OCI-LY3 (cell line): Measurements from ENCODE around the gene ICA1.

Experiments
- H2AFZ ChIP-seq: fragments of 200-600, 300-600 bp; shearing (Covaris generic); 2 replicates; pipeline ENCODE4 v1.6.0; 2014; ENCODE audit warnings: antibody characterized with exemption, low read depth, low read length
- H3K27ac ChIP-seq: fragments of 200-600, 300-600 bp; sonication (generic); 2 replicates; pipeline ENCODE4 v1.5.1; 2014; ENCODE audit warnings: mild to moderate bottlenecking, low read length, moderate library complexity, mixed read lengths
- H3K27me3 ChIP-seq: fragments of 200-600, 300-600 bp; sonication (generic); 2 replicates; pipeline ENCODE4 v1.6.1; 2014; ENCODE audit warnings: low read depth, low read length, mixed read lengths
- H3K36me3 ChIP-seq: fragments of 200-600, 300-600 bp; sonication (generic); replicated peaks from 2 replicates; pipeline ENCODE3; 2014; ENCODE audit warnings: low read depth, low read length, mixed read lengths
- H3K4me1 ChIP-seq: fragments of 300-600, 200-600 bp; sonication (generic); 2 replicates; pipeline ENCODE4 v1.6.1; 2014; ENCODE audit warnings: low read length, mixed read lengths
- H3K4me2 ChIP-seq: fragments of 200-600, 300-600 bp; sonication (generic); 2 replicates; pipeline ENCODE4 v1.6.1; 2014; ENCODE audit warnings: low read length, mixed read lengths
- H3K4me3 ChIP-seq: fragments of 300-600, 200-600 bp; sonication (generic); 2 replicates; pipeline ENCODE4 v1.5.1; 2014; ENCODE audit warnings: antibody characterized with exemption, mild to moderate bottlenecking, low read length, moderate library complexity
- H3K79me2 ChIP-seq: fragments of 300-600, 200-600 bp; shearing (Covaris generic); 2 replicates; pipeline ENCODE4 v1.6.1; 2014; ENCODE audit warnings: mild to moderate bottlenecking, low read length, mixed read lengths
- H3K9ac ChIP-seq: fragments of 300-600, 200-600 bp; shearing (Covaris generic); 2 replicates; pipeline ENCODE4 v1.6.0; 2014; ENCODE audit warnings: mild to moderate bottlenecking, low read length, moderate library complexity
- H3K9me3 ChIP-seq: fragments of 200-600, 300-600 bp; shearing (Covaris generic); 2 replicates; pipeline ENCODE4 v1.6.1; 2014; ENCODE audit warnings: low read length, mixed read lengths; ENCODE audit not compliant: insufficient read depth
- H4K20me1 ChIP-seq: fragments of 200-600, 300-600 bp; sonication (generic); 2 replicates; pipeline ENCODE4 v1.6.1; 2016; ENCODE audit warnings: low read length, mixed read lengths; ENCODE audit not compliant: insufficient read depth
- EZH2phosphoT487 ChIP-seq: fragments of 200-600 bp; shearing (Covaris generic); IDR thresholded peaks from 2 replicates; pipeline ENCODE4 v1.6.1; 2018; ENCODE audit warnings: antibody characterized with exemption, mixed run types, low read depth
- TF ChIP-seq, protein P1 (sequence below): fragments of 200-600, 300-600 bp; sonication (generic); IDR thresholded peaks from 2 replicates; pipeline ENCODE4 v1.5.1; 2014; ENCODE audit warnings: antibody characterized with exemption, low read length, low read depth

ICA1 gene

DNA sequence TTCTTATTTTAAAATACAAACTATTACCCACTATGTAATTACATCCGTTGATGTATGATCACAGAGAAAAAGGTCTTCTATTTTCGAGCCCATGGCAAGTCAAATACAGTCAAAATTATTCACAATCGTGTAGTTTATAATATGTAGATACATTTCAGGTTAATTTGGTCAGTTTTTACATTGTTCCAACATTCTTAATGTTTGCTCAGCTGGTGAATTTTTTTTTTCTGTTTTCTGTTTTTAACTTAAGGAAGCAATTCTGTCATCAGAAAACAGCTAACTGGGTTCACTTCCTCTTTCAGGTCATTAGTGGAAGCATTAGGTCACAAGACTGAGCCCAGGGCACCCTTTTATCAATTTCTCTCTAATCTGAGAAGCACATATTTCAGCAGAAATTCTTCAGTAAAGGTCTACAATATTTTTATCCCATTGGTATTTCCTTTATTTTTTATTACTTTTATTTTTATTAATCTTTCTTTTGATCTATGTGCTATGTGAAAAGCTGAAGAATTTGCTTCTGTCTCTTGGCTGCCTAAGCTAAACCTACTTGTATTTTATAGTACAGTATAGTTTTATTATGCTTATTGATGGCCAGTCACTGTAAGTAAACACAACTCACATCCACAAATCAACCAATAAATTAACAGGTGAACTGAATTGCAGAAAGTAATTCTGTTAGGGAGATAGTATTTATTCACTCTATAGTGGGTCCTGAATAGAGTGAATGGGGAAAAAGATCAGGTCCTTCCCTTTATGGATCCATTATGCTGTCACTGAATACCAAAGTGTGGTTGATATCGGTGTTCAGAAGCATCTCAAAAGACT lies 84.6 kb downstream of the ICA1 start:
- H3K4me1 ChIP-seq = peaks cover 46% of the 10 kb centered on the region
- 0 out of 2 replicates have a peak, but pooled peaks cover 5% of the 10 kb centered on the region for H3K27me3 ChIP-seq
- peak overlapping the region; percentile 55 for H3K9ac ChIP-seq
- no peaks in the 10 kb centered on the region for H3K9me3 ChIP-seq
- H3K27ac ChIP-seq = peak overlapping the region; percentile 74
- H3K4me3 ChIP-seq = peak overlapping the region; percentile 72
- H3K4me2 ChIP-seq = peak overlapping the region; percentile 91
- H2AFZ ChIP-seq = 0 out of 2 replicates have a peak overlapping the region, but pooled peaks have one; percentile 50
- H3K36me3 ChIP-seq = no peaks in the 10 kb centered on the region
- no peaks in the 10 kb centered on the region for H4K20me1 ChIP-seq
- no peak for TF ChIP-seq EZH2phosphoT487
- TF ChIP-seq, protein P1, sequence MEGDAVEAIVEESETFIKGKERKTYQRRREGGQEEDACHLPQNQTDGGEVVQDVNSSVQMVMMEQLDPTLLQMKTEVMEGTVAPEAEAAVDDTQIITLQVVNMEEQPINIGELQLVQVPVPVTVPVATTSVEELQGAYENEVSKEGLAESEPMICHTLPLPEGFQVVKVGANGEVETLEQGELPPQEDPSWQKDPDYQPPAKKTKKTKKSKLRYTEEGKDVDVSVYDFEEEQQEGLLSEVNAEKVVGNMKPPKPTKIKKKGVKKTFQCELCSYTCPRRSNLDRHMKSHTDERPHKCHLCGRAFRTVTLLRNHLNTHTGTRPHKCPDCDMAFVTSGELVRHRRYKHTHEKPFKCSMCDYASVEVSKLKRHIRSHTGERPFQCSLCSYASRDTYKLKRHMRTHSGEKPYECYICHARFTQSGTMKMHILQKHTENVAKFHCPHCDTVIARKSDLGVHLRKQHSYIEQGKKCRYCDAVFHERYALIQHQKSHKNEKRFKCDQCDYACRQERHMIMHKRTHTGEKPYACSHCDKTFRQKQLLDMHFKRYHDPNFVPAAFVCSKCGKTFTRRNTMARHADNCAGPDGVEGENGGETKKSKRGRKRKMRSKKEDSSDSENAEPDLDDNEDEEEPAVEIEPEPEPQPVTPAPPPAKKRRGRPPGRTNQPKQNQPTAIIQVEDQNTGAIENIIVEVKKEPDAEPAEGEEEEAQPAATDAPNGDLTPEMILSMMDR = no peak
- H3K79me2 ChIP-seq = no peaks in the 10 kb centered on the region

GRCh38 chr7:8176370-8177081 lies 85.4 kb downstream of the ICA1 start:
- H2AFZ ChIP-seq = 0 out of 2 replicates have a peak overlapping the region, but pooled peaks have one; percentile 50
- no peaks in the 10 kb centered on the region for H3K27me3 ChIP-seq
- no peaks in the 10 kb centered on the region for H3K9me3 ChIP-seq
- peak overlapping the region; percentile 91 for H3K4me2 ChIP-seq
- H3K79me2 ChIP-seq = no peaks in the 10 kb centered on the region
- H3K36me3 ChIP-seq = no peaks in the 10 kb centered on the region
- H3K27ac ChIP-seq = peak overlapping the region; percentile 74
- H3K4me1 ChIP-seq = peaks cover 46% of the 10 kb centered on the region
- H4K20me1 ChIP-seq = no peaks in the 10 kb centered on the region
- H3K9ac ChIP-seq = peak overlapping the region; percentile 55
- peak overlapping the region; percentile 72 for H3K4me3 ChIP-seq
- TF ChIP-seq, protein P1 = no peak
- no peak for TF ChIP-seq EZH2phosphoT487

GRCh38 chr7:8175929-8176369 lies 86.0 kb downstream of the ICA1 start:
- peaks cover 46% of the 10 kb centered on the region for H3K4me1 ChIP-seq
- peak overlapping the region; percentile 55; the same call in 1 of the 2 replicates for H3K9ac ChIP-seq
- no peaks in the 10 kb centered on the region for H4K20me1 ChIP-seq
- H2AFZ ChIP-seq = no peak overlapping the region
- no peaks in the 10 kb centered on the region for H3K27me3 ChIP-seq
- no peaks in the 10 kb centered on the region for H3K79me2 ChIP-seq
- H3K4me3 ChIP-seq = peak overlapping the region; percentile 72
- no peaks in the 10 kb centered on the region for H3K9me3 ChIP-seq
- H3K4me2 ChIP-seq = peak overlapping the region; percentile 91
- H3K36me3 ChIP-seq = no peaks in the 10 kb centered on the region
- TF ChIP-seq, protein P1 = no peak
- no peak for TF ChIP-seq EZH2phosphoT487
- H3K27ac ChIP-seq = peak overlapping the region; percentile 74
